HepG2 (cell line): ENCODE results near the gene ANAPC16. TPM values are rescaled to one million over a fixed set of nuclear protein-coding genes. Genes with fewer than 3 reads are reported as not detected.

ENCODE experiments used
- ATAC-seq: fragments of 200-7000 bp; cut with Tn5 transposase; 3 replicates; pipeline ENCODE4 v1.9.1; 2020; ENCODE audit warnings: mild to moderate bottlenecking, moderate library complexity
- BruUV-seq: library from RNA; stranded (reverse); fragments of 400-500 nt; replicated peaks from 2 replicates; lab custom pipeline; 2021; lab: Mats Ljungman, UMichigan
- CTCF ChIA-PET: fragments of 300-600 bp; formaldehyde crosslinking; extraction: SDS; loops from one replicate; lab custom pipeline; 2021; ENCODE audit warnings: low total read pairs, inconsistent platforms, low intra/inter-chr PET ratio; lab: Yijun Ruan, JAX
- POLR2A ChIA-PET: fragments of 350-600 bp; sonication (Branson Sonifier 250); formaldehyde crosslinking; loops from one replicate; lab custom pipeline; 2020; ENCODE audit warnings: antibody characterized with exemption, inconsistent platforms; lab: Yijun Ruan, JAX
- DNase-seq: peaks from one replicate; pipeline ENCODE4 v3.0.0-alpha.2; 2015; ENCODE audit warnings: low spot score
- FAIRE-seq: peaks from 3 replicates; lab custom pipeline; 2011; peaks lifted over from hg19 to GRCh38; lab: Jason Lieb, UNC
- H2AFZ ChIP-seq: one replicate; pipeline ENCODE4 v1.6.1; 2011; ENCODE audit warnings: low read length, inconsistent platforms
- H3K27ac ChIP-seq: fragments of 300-600 bp; 3 replicates; pipeline ENCODE4 v1.8.0; 2011; ENCODE audit warnings: mixed run types, mild to moderate bottlenecking, mixed read lengths, low read length, inconsistent platforms; ENCODE audit not compliant: insufficient read depth; ENCODE audit errors: extremely low read length
- H3K27me3 ChIP-seq, 2 experiments: fragments of 200-600 bp in 1 of 2; 2 replicates in 1 of 2; 3 replicates in 1 of 2; pipeline versions ENCODE4 v1.6.0 to v1.8.0; 2011; ENCODE audit warnings: low read length in 2 of 2, mild to moderate bottlenecking in 2 of 2, moderate library complexity in 2 of 2, inconsistent platforms in 1 of 2; ENCODE audit not compliant: insufficient read depth in 2 of 2, control insufficient read depth in 1 of 2
- H3K36me3 ChIP-seq, 2 experiments: fragments of 200-600 bp in 1 of 2; replicated peaks in 1 of 2; 2 replicates in 1 of 2; 3 replicates in 1 of 2; pipeline versions ENCODE4 v1.5.1 to v1.8.0; 2011; ENCODE audit warnings: low read length in 2 of 2, inconsistent platforms in 1 of 2; ENCODE audit not compliant: insufficient read depth in 2 of 2, control insufficient read depth in 1 of 2
- H3K4me1 ChIP-seq: 2 replicates; pipeline ENCODE4 v1.5.1; 2012; ENCODE audit warnings: low read length, inconsistent platforms; ENCODE audit not compliant: insufficient read depth
- H3K4me2 ChIP-seq: 2 replicates; pipeline ENCODE4 v1.6.0; 2011; ENCODE audit warnings: low read depth, low read length, inconsistent platforms
- H3K4me3 ChIP-seq, 3 experiments: fragments of 200-600 bp in 1 of 3; sonication (generic), shearing (Covaris generic) in 1 of 3; replicated peaks in 1 of 3; 2 replicates each; pipeline ENCODE4 v1.5.1; 2011 to 2016; ENCODE audit warnings: low read length in 3 of 3, inconsistent platforms in 2 of 3, low read depth in 2 of 3, mild to moderate bottlenecking in 2 of 3, control low read depth in 1 of 3, mixed read lengths in 1 of 3; ENCODE audit not compliant: insufficient read depth in 1 of 3
- H3K79me2 ChIP-seq: one replicate; pipeline ENCODE4 v1.6.1; 2011; ENCODE audit warnings: low read length, inconsistent platforms; ENCODE audit not compliant: insufficient read depth
- H3K9ac ChIP-seq: 2 replicates; pipeline ENCODE4 v1.6.0; 2011; ENCODE audit warnings: mild to moderate bottlenecking, low read depth, low read length, inconsistent platforms; ENCODE audit not compliant: insufficient read depth
- H3K9me3 ChIP-seq: 2 replicates; pipeline ENCODE4 v1.5.1; 2012; ENCODE audit warnings: mild to moderate bottlenecking, low read length
- H4K20me1 ChIP-seq: 2 replicates; pipeline ENCODE4 v1.6.0; 2011; ENCODE audit warnings: inconsistent platforms, mild to moderate bottlenecking, low read length, moderate library complexity; ENCODE audit not compliant: insufficient read depth
- ARID2 ChIP-seq: sonication (generic); formaldehyde crosslinking; IDR thresholded peaks from 2 replicates; pipeline ENCODE4 v1.8.1; 2022; ENCODE audit warnings: mild to moderate bottlenecking, missing genetic modification reagents, borderline replicate concordance
- CC2D1A ChIP-seq: sonication (generic); formaldehyde crosslinking; IDR thresholded peaks from 2 replicates; pipeline ENCODE4 v1.8.1; 2023; ENCODE audit warnings: mild to moderate bottlenecking, missing genetic modification reagents
- CHCHD3 ChIP-seq: sonication (generic); formaldehyde crosslinking; IDR thresholded peaks from 2 replicates; pipeline ENCODE4 v1.8.0; 2022; ENCODE audit warnings: mild to moderate bottlenecking, missing genetic modification reagents, moderate library complexity
- HHEX ChIP-seq: IDR thresholded peaks from 2 replicates; pipeline ENCODE4 v1.6.1; 2016; ENCODE audit warnings: control low read depth
- HOXD1 ChIP-seq: sonication (generic); formaldehyde crosslinking; IDR thresholded peaks from 2 replicates; pipeline ENCODE4 v1.5.0; 2020; ENCODE audit warnings: missing genetic modification reagents
- KIAA2018 ChIP-seq: sonication (generic); formaldehyde crosslinking; IDR thresholded peaks from 2 replicates; pipeline ENCODE4 v1.5.0; 2020; ENCODE audit warnings: mild to moderate bottlenecking, missing genetic modification reagents, borderline replicate concordance
- MEIS1 ChIP-seq: sonication (generic); formaldehyde crosslinking; IDR thresholded peaks from 2 replicates; pipeline ENCODE4 v1.9.0; 2021; ENCODE audit warnings: mild to moderate bottlenecking, missing genetic modification reagents, moderate library complexity, borderline replicate concordance
- MZF1 ChIP-seq: sonication (generic); formaldehyde crosslinking; IDR thresholded peaks from 2 replicates; pipeline ENCODE4 v1.8.1; 2023; ENCODE audit warnings: mild to moderate bottlenecking, missing genetic modification reagents, borderline replicate concordance
- PAXIP1 ChIP-seq: sonication (generic); formaldehyde crosslinking; conservative IDR thresholded peaks from 2 replicates; pipeline ENCODE4 v1.4.0; 2020; ENCODE audit warnings: mild to moderate bottlenecking, missing genetic modification reagents, moderate library complexity
- RELA ChIP-seq: sonication (generic); formaldehyde crosslinking; IDR thresholded peaks from 2 replicates; pipeline ENCODE4 v1.4.0; 2020; ENCODE audit warnings: missing genetic modification reagents
- U2AF1 ChIP-seq: fragments of 200-400 bp; formaldehyde crosslinking; optimal IDR thresholded peaks from 2 replicates; pipeline ENCODE3; 2017; ENCODE audit warnings: mild to moderate bottlenecking, low read depth, low read length
- ZNF10 ChIP-seq: sonication (generic); formaldehyde crosslinking; IDR thresholded peaks from 2 replicates; pipeline ENCODE4 v1.4.0; 2020; ENCODE audit warnings: mild to moderate bottlenecking, low read depth, missing genetic modification reagents, borderline replicate concordance
- ZNF558 ChIP-seq: sonication (generic); formaldehyde crosslinking; IDR thresholded peaks from 2 replicates; pipeline ENCODE4 v1.9.0; 2022; ENCODE audit warnings: mild to moderate bottlenecking, missing genetic modification reagents, borderline replicate concordance
- ZNF576 ChIP-seq: sonication (generic); formaldehyde crosslinking; IDR thresholded peaks from 2 replicates; pipeline ENCODE4 v1.4.0; 2020; ENCODE audit warnings: mild to moderate bottlenecking, missing genetic modification reagents
- WGBS: methylation state at CpG from one replicate; pipeline ENCODE4 v1.1.6; 2017; ENCODE audit warnings: low lambda C conversion rate; 5-methylcytosine and 5-hydroxymethylcytosine counted together
- in situ Hi-C: cut with HindIII; loops from 2 replicates; pipeline ENCODE4 v1.10.0; 2017; ENCODE audit warnings: low pct_unique_long_range_greater_than_20kb; ENCODE audit not compliant: extremely low pct_ligation_motif_present
- intact Hi-C: fragments of 100-400 bp; cut with micrococcal nuclease; formaldehyde crosslinking; loops from one replicate; pipeline ENCODE4 v1.10.0; 2022; ENCODE audit not compliant: unreplicated experiment
- polyA plus RNA-seq, 8 experiments: library from polyadenylated mRNA; depleted of rRNA in 3 of 8; stranded (reverse) in 7 of 8; unstranded in 1 of 8; fragments of >200 nt; fragmentation: Illumina TruSeq in 4 of 8; extraction: Trizol in 4 of 8; gene quantifications; 2 replicates each; pipeline versions ENCODE4 v1.2.1 to v1.2.3, GENCODE V29; 2011 to 2016; ENCODE audit warnings: low read depth in 4 of 8, missing spikeins in 1 of 8, mixed read lengths in 1 of 8; ENCODE audit not compliant: insufficient read depth in 1 of 8
- total RNA-seq, 5 experiments: library from RNA; depleted of rRNA; stranded (reverse); fragments of >200 nt; fragmentation: Illumina TruSeq; extraction: Trizol; gene quantifications; 2 replicates each; pipeline ENCODE4 v1.2.3, GENCODE V29; 2016; ENCODE audit warnings: low read depth in 1 of 5

The ANAPC16 gene
- total and polyA plus RNA-seq, 2 of the 13 experiments (the other 11 are each of a cell fraction or from before 2014, with no cell fraction given): 74.8 to 89.4 TPM

DNA sequence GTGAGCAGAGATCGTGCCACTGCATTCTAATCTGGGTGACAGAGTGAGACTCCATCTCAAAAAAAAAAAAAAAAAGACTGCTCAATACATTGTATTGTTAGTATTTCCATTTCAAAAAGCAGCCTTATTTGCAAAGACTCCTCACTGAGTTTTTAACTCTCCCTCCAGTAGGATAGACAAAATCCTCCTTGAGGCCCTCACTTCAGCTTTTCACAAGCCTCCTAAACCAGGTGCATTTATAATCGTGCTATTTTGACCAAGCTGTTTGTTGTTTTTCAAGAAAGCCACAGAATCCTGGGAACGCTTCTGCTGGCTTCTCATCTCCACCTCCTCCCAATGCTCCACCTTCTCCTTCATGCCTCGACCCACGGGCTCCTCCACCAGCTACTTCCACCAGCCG, 51.6 kb downstream of the ANAPC16 start:
- 71% methylated on average over 6 of the region's 6 CpGs for WGBS
- Histone ChIP-seq H3K27me3 (no peaks in the 10 kb centered on the region), H3K36me3 (no peaks in the 10 kb centered on the region), H3K4me1 (peaks cover 56% of the 10 kb centered on the region), H3K4me3 (no peak overlapping the region), H3K9me3 (no peaks in the 10 kb centered on the region), H3K9ac (no peak overlapping the region), H2AFZ (no peak overlapping the region), H3K79me2 (no peaks in the 10 kb centered on the region), H3K4me2 (no peak overlapping the region), H4K20me1 (no peaks in the 10 kb centered on the region), H3K27ac (no peak overlapping the region)
- intact Hi-C loops (no loop called here), in situ Hi-C loops (no loop called here)
- DNase-seq (no peak), ATAC-seq (no peak), FAIRE-seq (no peak)
- POLR2A ChIA-PET: no interaction called here
- CTCF ChIA-PET: no interaction called here
- no TSS peak for BruUV-seq
- TF ChIP-seq CHCHD3 (CRISPR knock-in tag) (no peak), MZF1 (CRISPR knock-in tag) (no peak), MEIS1 (CRISPR knock-in tag) (no peak), U2AF1 (no peak), ARID2 (no peak), HHEX (CRISPR knock-in tag) (no peak), ZNF10 (CRISPR knock-in tag) (no peak), KIAA2018 (no peak), RELA (CRISPR knock-in tag) (no peak), ZNF558 (CRISPR knock-in tag) (no peak), PAXIP1 (no peak), CC2D1A (CRISPR knock-in tag) (no peak), ZNF576 (CRISPR knock-in tag) (no peak), HOXD1 (CRISPR knock-in tag) (no peak)
